ENCODE results near the gene RTKN2.
"Not testable (repeated sequence)": the region's sequence is repeated elsewhere in the genome, so short reads cannot be mapped to it uniquely, and the experiment has no call there.

The RTKN2 gene

GRCh38 chr10:62306663-62307062 lies 38.0 kb upstream of the RTKN2 start:
- Histone ChIP-seq H3K27me3 (replicated peaks; ENCODE audit: control insufficient read depth, insufficient read depth, low read length) (peaks cover 2% of the 10 kb centered on the region; the same call in 1 of the 2 replicates), H3K36me3 (ENCODE audit: control insufficient read depth, insufficient read depth, low read length) (no peaks in the 10 kb centered on the region), H3K4me3 (replicated peaks; ENCODE audit: low read depth, low read length) (no peak overlapping the region)
- no peak for DNase-seq (ENCODE audit: extremely low read depth, insufficient read length)
- TF ChIP-seq CTCF (IDR thresholded peaks at IDR 0.05; ENCODE audit: insufficient read depth, low read length, poor library complexity, severe bottlenecking), result no peak

GRCh38 chr10:62305813-62306212 lies 37.2 kb upstream of the RTKN2 start:
- H3K27me3 ChIP-seq (replicated peaks; ENCODE audit: control insufficient read depth, insufficient read depth, low read length), result peaks cover 2% of the 10 kb centered on the region; the same call in 1 of the 2 replicates
- DNase-seq (ENCODE audit: extremely low read depth, insufficient read length), result no peak
- no peaks in the 10 kb centered on the region for H3K36me3 ChIP-seq (ENCODE audit: control insufficient read depth, insufficient read depth, low read length)
- TF ChIP-seq CTCF (IDR thresholded peaks at IDR 0.05; ENCODE audit: insufficient read depth, low read length, poor library complexity, severe bottlenecking), result no peak
- no peak overlapping the region for H3K4me3 ChIP-seq (replicated peaks; ENCODE audit: low read depth, low read length)

DNA sequence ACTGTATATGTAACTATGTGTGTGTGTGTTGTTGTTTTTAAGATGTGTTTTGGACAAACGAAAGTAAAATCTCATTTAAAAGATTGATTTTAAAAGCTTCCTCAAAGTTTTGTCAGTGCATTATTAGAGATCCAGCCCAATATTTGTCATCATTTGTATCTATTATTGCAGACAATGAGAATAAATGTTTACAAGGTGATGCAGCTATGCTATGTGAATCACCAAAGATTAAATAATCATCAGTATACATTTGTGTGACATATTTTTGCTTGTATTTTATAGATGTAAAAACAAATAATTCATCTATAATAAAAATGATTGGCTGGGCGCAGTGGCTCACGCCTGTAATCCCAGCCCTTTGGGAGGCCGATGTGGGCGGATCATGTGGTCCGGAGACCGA lies 35.3 kb upstream of the RTKN2 start:
- no peaks in the 10 kb centered on the region for H3K36me3 ChIP-seq (ENCODE audit: control insufficient read depth, insufficient read depth, low read length)

GRCh38 chr10:62302760-62303159 lies 34.1 kb upstream of the RTKN2 start:
- no peak overlapping the region for H3K4me3 ChIP-seq (replicated peaks; ENCODE audit: low read depth, low read length)
- H3K27me3 ChIP-seq (replicated peaks; ENCODE audit: control insufficient read depth, insufficient read depth, low read length), result peaks cover 2% of the 10 kb centered on the region; the same call in 1 of the 2 replicates
- TF ChIP-seq CTCF (IDR thresholded peaks at IDR 0.05; ENCODE audit: insufficient read depth, low read length, poor library complexity, severe bottlenecking), result no peak
- no peak for DNase-seq (ENCODE audit: extremely low read depth, insufficient read length)
- no peaks in the 10 kb centered on the region for H3K36me3 ChIP-seq (ENCODE audit: control insufficient read depth, insufficient read depth, low read length)

More for the DNA sequence above, 35.3 kb upstream of the RTKN2 start:
- DNase-seq (ENCODE audit: extremely low read depth, insufficient read length), result no peak
- peaks cover 2% of the 10 kb centered on the region; the same call in 1 of the 2 replicates for H3K27me3 ChIP-seq (replicated peaks; ENCODE audit: control insufficient read depth, insufficient read depth, low read length)
- no peak overlapping the region for H3K4me3 ChIP-seq (replicated peaks; ENCODE audit: low read depth, low read length)
- TF ChIP-seq CTCF (IDR thresholded peaks at IDR 0.05; ENCODE audit: insufficient read depth, low read length, poor library complexity, severe bottlenecking), result no peak

GRCh38 chr10:62297857-62298256 lies 29.2 kb upstream of the RTKN2 start:
- no peaks in the 10 kb centered on the region; the same call in 1 of the 2 replicates for H3K27me3 ChIP-seq (replicated peaks; ENCODE audit: control insufficient read depth, insufficient read depth, low read length)
- TF ChIP-seq CTCF (IDR thresholded peaks at IDR 0.05; ENCODE audit: insufficient read depth, low read length, poor library complexity, severe bottlenecking), result no peak
- H3K36me3 ChIP-seq (ENCODE audit: control insufficient read depth, insufficient read depth, low read length), result no peaks in the 10 kb centered on the region
- DNase-seq (ENCODE audit: extremely low read depth, insufficient read length), result no peak
- H3K4me3 ChIP-seq (replicated peaks; ENCODE audit: low read depth, low read length), result no peak overlapping the region

- DNase-seq (ENCODE audit: extremely low read depth, insufficient read length), result no peak
- no peak for TF ChIP-seq CTCF (IDR thresholded peaks at IDR 0.05; ENCODE audit: insufficient read depth, low read length, poor library complexity, severe bottlenecking)
- no peaks in the 10 kb centered on the region for H3K27me3 ChIP-seq (replicated peaks; ENCODE audit: control insufficient read depth, insufficient read depth, low read length)
These were observed 15.6 kb upstream of the RTKN2 start for GRCh38 chr10:62284221-62284620.

DNA sequence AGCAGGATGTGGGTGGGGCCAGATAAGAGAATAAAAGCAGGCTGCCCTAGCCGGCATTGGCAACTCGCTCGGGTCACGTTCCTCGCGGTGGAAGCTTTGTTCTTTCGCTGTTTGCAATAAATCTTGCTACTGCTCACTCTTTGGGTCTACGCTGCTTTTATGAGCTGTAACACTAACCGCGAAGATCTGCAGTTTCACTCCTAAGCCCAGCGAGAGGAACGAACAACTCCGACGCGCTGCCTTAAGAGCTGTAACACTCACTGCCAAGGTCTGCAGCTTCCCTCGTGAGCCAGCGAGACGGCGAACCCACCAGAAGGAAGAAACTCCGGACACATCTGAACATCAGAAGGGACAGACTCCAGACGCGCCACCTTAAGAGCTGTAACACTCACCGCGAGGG lies 12.7 kb upstream of the RTKN2 start:
- H3K27me3 ChIP-seq (replicated peaks; ENCODE audit: control insufficient read depth, insufficient read depth, low read length); H3K36me3 ChIP-seq (ENCODE audit: control insufficient read depth, insufficient read depth, low read length); DNase-seq (ENCODE audit: extremely low read depth, insufficient read length); H3K4me3 ChIP-seq (replicated peaks; ENCODE audit: low read depth, low read length): not testable (repeated sequence)

More at GRCh38 chr10:62284221-62284620, 15.6 kb upstream of the RTKN2 start:
- Histone ChIP-seq H3K4me3 (replicated peaks; ENCODE audit: low read depth, low read length) (no peak overlapping the region), H3K36me3 (ENCODE audit: control insufficient read depth, insufficient read depth, low read length) (no peaks in the 10 kb centered on the region)

GRCh38 chr10:62280392-62280791 lies 11.7 kb upstream of the RTKN2 start:
- not testable (repeated sequence) for H3K36me3 ChIP-seq (ENCODE audit: control insufficient read depth, insufficient read depth, low read length); H3K27me3 ChIP-seq (replicated peaks; ENCODE audit: control insufficient read depth, insufficient read depth, low read length); H3K4me3 ChIP-seq (replicated peaks; ENCODE audit: low read depth, low read length); DNase-seq (ENCODE audit: extremely low read depth, insufficient read length)

All from GM06990 (cell line).